H1 (cell line): Measurements from ENCODE around the gene CFAP210.

Experiments
- EGR1 ChIP-seq: IDR thresholded peaks from 2 replicates; pipeline ENCODE4 v1.6.1; 2011; ENCODE audit warnings: low read depth, low read length, borderline replicate concordance
- POLR2AphosphoS5 ChIP-seq: IDR thresholded peaks from 2 replicates; pipeline ENCODE4 v1.6.1; 2011; ENCODE audit warnings: low read depth, low read length
- SIN3A ChIP-seq, 2 experiments: IDR thresholded peaks in 1 of 2; conservative IDR thresholded peaks in 1 of 2; 2 replicates each; pipeline ENCODE4 v1.6.1; 2011 to 2012; ENCODE audit warnings: low read length in 2 of 2, improper control_type of control experiment in 1 of 2, low read depth in 1 of 2, mild to moderate bottlenecking in 1 of 2

DNA sequence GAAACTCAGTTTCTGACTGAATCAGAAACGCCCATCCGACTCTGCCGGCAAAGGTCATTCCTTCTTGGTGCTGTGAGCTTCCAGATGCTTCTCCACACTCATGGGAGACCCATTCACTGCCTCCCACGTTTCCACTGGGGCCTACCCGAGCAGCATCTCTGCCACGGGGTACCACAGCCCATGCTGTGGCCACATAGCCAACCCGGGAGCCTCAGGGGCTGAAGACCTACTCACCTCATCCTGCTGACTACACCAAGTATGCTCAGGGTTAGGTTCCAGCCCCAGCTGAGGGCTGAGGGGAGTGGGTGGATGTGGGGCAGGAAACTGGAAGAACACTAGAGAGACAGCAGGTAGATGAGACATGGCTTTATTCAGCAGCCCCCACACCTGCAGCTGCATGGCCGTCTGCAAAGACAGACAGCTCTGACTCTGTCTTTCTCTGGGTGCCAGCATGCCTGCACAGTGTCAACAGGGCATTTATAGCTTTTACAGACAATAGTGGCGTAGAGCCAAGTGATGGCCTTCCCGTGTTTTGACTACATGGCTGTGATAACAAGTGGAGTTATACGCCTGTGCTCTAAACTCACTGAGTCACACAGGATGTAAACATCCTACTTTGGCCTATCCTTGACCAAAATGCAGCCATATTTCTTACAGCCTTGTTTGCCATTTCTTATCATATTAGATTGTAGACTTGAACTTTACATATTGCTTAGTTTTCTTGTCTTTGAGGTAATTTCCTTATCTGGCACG lies 22.9 kb upstream of the CFAP210 start:
- TF ChIP-seq EGR1: no peak
- TF ChIP-seq SIN3A (conservative IDR thresholded peaks at IDR 0.05 in 1 of 2, IDR thresholded peaks at IDR 0.05 in 1 of 2; ENCODE audit: low read depth in 1 of 2, low read length in 2 of 2): no peak
- TF ChIP-seq POLR2AphosphoS5: no peak
